ENCODE data around the gene CC2D2A.

- TF ChIP-seq POLR2AphosphoS5 (IDR thresholded peaks at IDR 0.05; ENCODE audit: low read length) (no peak), CTCF (IDR thresholded peaks at IDR 0.05 in 2 of 3, conservative IDR thresholded peaks at IDR 0.05 in 1 of 3; ENCODE audit: control insufficient read depth in 2 of 3, extremely low read depth in 1 of 3, insufficient read depth in 1 of 3, low read depth in 3 of 3, low read length in 3 of 3) (no peak), JUNB (IDR thresholded peaks at IDR 0.05) (no peak), SMC3 (IDR thresholded peaks at IDR 0.05; ENCODE audit: borderline replicate concordance, low read length) (no peak), USF2 (IDR thresholded peaks at IDR 0.05; ENCODE audit: borderline replicate concordance, low read depth, low read length) (no peak), CREB1 (IDR thresholded peaks at IDR 0.05; ENCODE audit: low read depth) (no peak), EP300 (IDR thresholded peaks at IDR 0.05; ENCODE audit: borderline replicate concordance in 1 of 2, control insufficient read depth in 1 of 2, low read depth in 2 of 2, low read length in 2 of 2) (no peak)
These were observed 167.1 kb downstream of the CC2D2A start for GRCh38 chr4:15636818-15637217.

Data from GM12878 (cell line).